Left colon (tissue), 2 donors: ENCODE results near the gene CTAGE8. TPM values are rescaled to one million over a fixed set of nuclear protein-coding genes. Genes with fewer than 3 reads are reported as not detected.
"Not testable (repeated sequence)": the region's sequence is repeated elsewhere in the genome, so short reads cannot be mapped to it uniquely, and the experiment has no call there.

Source experiments
- ATAC-seq: fragments of 200-7000 bp; cut with Tn5 transposase; one replicate; pipeline ENCODE4 v1.9.1; 2020; ENCODE audit warnings: mild to moderate bottlenecking, moderate library complexity
- DNase-seq, 2 donors: peaks; one replicate each; pipeline ENCODE4 v3.0.0-alpha.2; 2020
- intact Hi-C, 2 donors: fragments of 100-400 bp; cut with DNase I in 1 of 2; cut with micrococcal nuclease in 1 of 2; formaldehyde crosslinking; loops; one replicate each; pipeline versions ENCODE4 v1.11.2 to v1.14.0; 2022; cut with DNase I, micrococcal nuclease
- long read RNA-seq: library from polyadenylated mRNA; unstranded; transcript quantifications from one replicate; pipeline ENCODE4 v2.0.0, GENCODE V29; 2021
- total RNA-seq, 2 donors: library from RNA; stranded (reverse); fragmentation: NEBNext Ultra II Directional; extraction: Animal tissue kit (Norgen Biotek cat#: 25700); gene quantifications; one replicate each; pipeline ENCODE4 v1.2.1, GENCODE V29; 2021
- donor health status: DM: no; HTN: no; CAD: no.
- donor health status: DM: yes; HTN: yes; CAD: no.

Gene CTAGE8, protein sequence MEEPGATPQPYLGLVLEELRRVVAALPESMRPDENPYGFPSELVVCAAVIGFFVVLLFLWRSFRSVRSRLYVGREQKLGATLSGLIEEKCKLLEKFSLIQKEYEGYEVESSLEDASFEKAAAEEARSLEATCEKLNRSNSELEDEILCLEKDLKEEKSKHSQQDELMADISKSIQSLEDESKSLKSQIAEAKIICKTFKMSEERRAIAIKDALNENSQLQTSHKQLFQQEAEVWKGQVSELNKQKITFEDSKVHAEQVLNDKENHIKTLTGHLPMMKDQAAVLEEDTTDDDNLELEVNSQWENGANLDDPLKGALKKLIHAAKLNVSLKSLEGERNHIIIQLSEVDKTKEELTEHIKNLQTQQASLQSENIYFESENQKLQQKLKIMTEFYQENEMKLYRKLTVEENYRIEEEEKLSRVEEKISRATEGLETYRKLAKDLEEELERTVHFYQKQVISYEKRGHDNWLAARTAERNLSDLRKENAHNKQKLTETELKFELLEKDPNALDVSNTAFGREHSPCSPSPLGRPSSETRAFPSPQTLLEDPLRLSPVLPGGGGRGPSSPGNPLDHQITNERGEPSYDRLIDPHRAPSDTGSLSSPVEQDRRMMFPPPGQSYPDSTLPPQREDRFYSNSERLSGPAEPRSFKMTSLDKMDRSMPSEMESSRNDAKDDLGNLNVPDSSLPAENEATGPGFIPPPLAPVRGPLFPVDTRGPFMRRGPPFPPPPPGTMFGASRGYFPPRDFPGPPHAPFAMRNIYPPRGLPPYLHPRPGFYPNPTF
- 1 to 10 TPM; 4.0 to 5.9 TPM for total RNA-seq
- long read RNA-seq, partial matches to known transcripts: 0 of 2 reads
- long read RNA-seq, other reads (novel, unspliced or antisense): 0 of 2 reads

DNA sequence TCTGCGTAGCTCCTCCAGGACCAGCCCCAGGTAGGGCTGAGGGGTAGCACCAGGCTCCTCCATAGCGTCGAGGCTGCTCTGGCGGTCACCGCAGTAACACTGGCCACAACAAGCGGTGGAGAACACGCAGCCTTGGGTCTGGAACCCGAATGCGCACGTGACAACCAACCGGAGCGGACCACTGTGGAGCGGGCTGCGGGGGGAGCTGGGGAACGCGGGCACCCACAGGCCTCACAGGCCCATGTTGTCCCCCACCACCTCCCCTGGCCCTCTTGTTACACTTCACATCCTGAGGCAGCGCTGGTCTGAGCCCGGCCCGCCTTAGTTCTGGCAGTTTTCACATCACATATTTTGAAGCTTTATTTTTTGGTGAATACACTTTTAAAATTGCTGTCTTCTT lies at the start of gene CTAGE8:
TSS of gene CTAGE8 (minus strand) at position 101 of the 400 bp plus-strand sequence. CDS start at position 63, 38 bp downstream.
- intact Hi-C loops, DNase-seq, ATAC-seq: not testable (repeated sequence)

DNA sequence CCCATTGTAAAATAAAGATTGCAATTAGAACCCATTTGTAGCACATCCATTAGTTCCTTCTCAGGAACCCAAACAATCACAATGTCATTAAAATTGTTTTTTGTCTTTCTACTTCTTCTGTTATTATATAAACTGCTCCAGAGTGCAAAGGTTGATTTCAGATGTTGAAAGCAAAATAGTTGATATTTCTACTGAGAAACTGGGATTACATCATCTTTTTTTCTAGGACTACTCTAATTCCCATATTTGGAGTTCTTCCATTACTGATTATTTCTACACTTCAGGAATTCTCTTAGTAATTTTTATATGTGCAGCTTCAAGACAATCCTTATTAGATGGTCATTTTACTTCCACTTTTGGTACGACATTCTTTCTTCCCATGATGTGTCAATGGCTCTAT lies 48.4 kb upstream of the CTAGE8 start:
- intact Hi-C loops, ATAC-seq, DNase-seq: not testable (repeated sequence)

DNA sequence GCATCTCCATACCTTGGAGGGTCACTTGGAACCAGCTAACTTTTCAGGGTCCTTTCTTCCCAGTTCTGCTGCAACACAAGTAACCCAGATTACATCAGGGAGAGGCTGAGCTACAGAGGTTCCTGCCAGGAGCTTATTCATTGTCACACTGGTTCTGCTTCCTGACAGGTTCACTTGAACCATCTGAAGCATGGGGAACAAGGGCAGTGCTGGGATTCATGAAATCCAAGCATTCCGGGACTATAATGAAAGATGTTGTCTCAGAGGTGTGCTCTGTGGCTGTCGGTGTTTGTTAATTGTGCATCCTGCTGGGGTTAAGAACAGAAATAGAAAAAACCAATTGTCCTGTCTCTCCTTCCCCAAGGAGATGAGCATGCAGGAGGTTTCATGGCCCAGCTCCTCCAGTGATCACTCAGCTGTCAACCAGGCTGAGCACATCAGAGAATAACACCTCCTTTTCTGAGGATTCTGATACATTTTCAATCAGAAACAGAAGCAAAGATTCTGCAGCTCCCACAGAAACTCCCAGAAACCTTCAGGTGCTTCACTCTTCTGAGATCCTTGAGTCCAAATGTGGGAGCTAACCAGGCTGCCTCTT lies 42.9 kb upstream of the CTAGE8 start, which contains the start of gene OR2A1:
TSS of gene OR2A1 (plus strand) at position 548 of the 598 bp plus-strand sequence. CDS start 5,706 bp downstream, outside the sequence.
- DNase-seq, intact Hi-C loops, ATAC-seq: not testable (repeated sequence)

DNA sequence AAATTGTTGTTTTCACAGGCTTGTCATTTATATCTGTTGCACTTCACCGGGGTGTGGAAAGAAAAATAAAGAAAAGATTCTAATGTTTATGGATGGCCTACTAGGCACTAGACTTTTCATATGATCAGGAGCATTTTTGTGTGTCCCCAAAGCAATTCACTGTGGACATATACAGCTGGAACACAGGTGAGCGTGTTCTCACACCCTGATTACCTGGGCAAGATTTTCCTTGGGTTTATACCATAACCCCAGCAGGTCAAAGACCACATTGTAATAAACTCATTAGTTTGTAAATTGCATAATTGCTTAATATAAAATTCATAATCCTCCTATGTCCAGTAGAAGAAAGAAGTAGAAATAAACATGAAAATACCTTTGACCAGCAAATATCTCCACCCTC lies 42.1 kb upstream of the CTAGE8 start:
- ATAC-seq, DNase-seq, intact Hi-C loops: not testable (repeated sequence)

DNA sequence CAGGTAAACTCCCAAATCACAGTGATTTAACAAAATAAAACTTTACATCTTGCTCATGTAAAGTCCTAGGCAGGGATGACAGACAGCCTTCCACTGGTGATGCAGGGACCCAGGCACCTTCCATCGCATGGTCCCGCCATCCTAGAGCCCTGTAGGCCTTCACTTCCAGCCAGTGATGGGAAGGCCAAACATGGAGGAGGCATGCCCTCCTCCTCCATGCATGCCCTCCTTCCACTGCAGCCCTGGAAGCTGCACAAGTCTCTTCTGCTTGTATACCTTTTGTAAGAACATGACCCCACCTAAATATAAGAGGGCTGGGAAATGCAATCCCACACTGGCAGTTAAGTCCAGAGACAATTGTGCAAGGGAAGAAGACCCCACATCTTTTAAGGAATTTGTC lies 40.6 kb upstream of the CTAGE8 start:
- ATAC-seq, DNase-seq, intact Hi-C loops: not testable (repeated sequence)

DNA sequence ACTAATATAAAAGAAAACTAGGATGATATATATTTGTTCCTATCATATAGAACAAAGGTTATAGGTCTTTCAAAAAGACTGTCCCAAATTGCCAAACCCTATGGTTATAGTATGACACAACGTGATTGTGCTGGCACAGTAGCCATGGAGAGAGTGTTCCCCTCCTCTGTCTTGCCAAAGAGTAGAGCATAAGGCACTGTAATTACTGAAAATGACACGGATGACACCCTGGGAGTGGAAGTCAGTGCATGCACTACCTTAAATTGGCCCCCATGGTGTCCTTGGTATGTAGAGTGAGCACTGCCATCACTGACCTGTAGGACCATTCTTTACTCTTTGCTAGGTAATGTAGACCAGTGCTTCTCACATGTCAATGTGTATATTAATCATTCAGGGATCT lies 36.1 kb upstream of the CTAGE8 start:
- ATAC-seq, intact Hi-C loops, DNase-seq: not testable (repeated sequence)

DNA sequence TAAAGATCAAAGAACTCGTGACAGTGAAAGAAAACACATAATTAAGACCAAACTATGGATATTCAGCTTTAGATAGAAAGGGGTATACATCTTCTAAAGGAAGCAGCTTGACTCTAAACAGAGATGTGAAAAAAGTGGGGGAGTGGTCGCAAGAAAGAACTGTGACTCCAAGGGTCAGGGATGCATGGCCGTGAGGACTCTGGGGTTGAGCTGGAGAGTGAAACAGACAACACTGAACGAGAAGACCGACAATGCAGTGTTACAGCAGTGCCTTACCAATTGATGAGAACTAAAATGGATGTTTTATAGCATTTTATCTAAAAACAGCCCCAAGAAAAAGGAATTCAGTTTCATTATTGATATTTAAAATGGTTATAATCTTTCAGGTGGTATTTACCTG lies 34.5 kb upstream of the CTAGE8 start:
- ATAC-seq, intact Hi-C loops, DNase-seq: not testable (repeated sequence)

DNA sequence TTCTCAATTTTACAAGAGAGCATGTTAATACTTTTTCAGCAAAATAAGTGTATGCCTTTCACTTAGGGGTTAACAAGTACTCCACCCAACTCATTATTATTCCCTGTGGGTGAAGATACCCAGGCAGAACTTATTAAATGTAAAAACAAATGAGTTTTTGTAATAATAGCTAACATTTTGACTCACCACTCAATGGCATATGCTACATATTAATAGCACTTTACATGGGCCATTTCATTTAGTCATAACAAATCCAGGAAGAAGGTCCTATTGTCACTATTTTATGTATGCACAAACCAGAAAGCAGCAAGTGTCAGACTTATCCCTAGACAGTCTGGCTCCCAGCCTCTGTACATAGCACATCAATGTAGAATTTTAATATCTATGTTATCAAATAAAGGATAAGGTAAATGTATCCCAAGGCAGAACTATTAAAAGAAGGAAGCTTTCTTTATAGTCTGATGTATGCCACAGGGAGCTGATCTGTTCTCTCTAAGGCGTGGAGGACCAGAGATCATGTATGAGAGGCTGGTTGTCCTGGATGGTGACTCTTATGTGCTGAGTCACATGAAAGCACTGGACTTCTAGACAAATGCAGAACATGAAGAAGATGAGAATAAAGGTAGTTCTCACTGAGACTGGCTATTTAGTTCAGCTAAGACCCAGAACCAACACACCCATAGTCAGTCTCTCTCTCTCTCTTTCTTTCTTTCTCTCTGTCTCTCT lies 33.7 kb upstream of the CTAGE8 start:
- intact Hi-C loops, DNase-seq, ATAC-seq: not testable (repeated sequence)

DNA sequence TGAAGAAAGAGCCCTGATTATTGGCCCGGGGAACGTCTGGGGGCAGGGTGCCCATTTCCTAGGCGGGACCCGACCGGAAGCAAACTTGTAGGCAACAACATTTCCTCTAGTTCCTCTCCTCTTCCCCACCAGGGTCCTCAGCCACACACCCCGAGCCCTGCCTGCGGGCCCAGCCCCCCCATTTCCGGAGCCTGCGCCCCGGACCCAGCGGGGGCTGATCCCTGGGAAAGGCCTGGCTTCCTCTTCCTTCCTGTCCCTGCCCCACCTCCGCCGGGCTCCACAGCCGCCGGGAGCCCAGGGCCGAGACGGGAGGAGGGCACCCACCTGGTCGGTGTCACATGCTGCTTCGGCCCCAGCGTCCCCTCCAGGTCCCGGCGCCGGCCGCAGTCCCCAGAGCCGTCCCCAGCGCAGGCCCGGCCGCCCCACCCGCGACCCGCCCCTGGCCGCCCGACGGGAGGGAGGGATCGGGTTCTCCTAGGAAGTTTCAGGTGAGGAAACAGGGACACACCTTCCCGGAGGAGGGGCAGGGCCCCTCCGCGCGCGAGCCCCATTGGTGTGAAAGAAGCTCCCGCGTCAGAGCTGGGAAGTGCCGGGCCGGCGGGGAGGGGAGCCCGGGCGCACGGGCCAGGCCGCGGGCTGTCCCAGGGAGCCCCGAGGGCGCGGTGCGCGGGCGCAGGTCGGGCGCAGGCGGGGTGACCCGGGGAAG lies 24.9 kb upstream of the CTAGE8 start:
- peak; percentile 97 for ATAC-seq
- intact Hi-C loops, DNase-seq: not testable (repeated sequence)

DNA sequence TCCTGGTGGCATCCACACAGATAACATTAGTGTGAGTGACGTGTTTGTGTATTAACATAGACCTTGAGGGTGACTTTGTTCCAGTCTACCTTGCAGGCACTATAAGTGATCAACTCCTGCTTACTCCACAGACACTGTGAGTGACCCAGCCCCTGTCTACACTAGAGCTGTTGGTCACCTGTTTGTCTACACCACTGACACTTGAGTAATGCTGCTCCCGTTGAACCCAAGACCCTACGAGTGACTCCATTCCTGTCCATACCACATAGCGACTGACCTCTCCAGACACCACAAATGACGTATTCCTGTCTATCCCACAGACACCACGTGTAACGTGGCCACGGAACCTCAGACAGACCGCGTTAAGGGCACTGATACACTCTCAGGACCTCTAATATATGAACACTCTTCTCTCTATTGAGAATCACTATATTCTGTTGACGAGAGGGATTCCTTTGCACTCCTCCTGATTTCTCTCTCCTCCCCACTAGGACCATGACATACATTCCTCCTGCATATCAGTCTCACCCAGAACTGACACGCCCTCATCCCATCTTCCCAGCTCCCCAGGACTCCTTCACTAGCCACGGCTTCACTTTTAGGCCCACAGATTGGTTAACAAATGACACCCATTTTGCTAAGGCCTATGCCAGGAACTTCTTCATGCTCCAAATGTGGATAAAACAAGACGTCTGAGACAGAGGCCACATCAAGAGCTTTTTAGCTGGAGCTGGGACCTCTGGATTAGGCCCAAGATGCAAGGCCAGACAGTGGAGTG lies 23.5 kb upstream of the CTAGE8 start:
- ATAC-seq, DNase-seq, intact Hi-C loops: not testable (repeated sequence)

DNA sequence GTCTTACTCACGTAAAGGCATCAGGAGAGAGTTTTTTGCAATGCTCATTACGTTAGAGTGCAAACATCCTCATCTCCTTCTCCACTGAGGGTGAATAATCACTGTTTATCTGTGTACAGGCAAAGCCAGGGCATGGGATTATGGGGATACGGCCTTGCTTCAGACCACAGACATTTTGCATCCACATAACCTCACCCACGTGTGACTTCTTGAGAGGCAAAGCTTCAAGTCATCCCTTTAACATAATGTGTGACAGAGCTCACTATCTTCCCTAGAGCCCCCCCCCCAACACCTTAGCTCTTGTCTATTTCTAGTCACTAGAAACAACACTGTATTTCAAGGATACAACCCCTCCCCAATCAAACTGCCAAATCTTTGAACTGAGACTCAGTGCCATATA lies 22.5 kb upstream of the CTAGE8 start:
- ATAC-seq, intact Hi-C loops, DNase-seq: not testable (repeated sequence)

DNA sequence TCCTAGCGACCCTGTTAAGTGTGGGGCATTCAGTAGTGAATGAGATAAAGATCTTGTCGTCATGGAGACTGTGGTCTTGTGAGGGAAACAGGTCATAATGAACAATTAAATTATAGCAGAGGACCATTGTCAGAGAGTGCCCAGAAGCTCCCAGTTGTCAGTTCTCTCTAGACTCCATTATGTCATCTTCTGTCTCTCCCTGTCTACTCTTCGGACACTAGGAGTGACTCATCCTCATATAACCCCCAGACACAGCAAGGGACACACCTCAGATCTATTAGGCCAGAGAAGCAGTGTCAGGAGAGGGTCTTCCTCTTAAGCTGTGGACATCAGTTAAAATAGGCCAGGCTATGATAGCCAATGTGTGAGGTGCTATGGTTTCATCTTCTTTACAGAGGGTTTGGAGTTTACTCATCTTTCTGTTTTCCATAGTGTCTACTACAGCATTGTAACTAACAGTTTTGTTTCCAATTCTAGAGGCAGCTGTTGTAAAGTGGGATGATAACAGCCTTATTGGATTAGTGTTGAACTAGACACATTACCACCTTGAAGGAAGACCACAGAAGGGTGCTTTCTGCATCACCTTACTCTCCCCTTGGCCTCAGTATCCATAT lies 18.2 kb upstream of the CTAGE8 start:
- peak; percentile 37 for ATAC-seq
- intact Hi-C loops, DNase-seq: not testable (repeated sequence)

DNA sequence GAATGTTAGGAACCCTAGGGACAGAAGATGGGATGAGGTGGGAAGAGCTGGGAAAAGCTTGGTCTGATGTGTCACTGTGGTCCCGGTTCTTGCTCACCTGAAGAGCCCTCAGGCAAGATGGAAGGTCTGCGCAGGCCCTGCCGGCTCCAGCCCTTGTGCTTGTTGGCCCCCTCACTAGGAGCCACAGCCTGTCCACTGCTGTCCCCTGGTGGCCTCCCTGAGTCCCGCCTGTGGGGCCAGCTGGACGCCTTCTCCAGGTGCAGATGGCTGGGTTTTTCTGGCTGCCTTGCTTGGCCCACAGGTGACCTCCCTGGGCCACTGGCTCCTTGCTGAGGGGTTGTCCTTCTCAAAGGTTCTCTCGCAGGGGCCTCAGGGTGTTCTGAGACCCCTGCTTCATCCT lies 14.6 kb upstream of the CTAGE8 start:
- DNase-seq, intact Hi-C loops, ATAC-seq: not testable (repeated sequence)

DNA sequence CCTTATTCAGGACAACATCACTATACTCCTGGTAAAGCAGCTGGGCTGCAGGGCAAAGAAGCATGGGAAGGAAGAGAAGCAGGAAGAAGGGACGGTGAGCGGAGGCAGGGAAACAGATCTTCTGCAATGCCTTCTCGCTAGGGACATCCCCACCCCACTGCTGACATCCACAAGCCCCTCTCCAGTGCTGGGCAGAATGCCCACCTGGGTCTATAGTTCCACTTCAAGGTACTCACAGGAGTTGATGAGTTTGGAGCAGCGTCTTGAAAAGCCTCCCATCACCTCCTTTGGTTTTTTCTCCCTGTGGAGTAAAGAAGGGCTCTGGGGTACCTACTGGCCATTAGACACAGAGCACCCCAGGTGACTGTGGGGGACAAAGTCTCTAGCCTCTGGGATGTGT lies 13.4 kb upstream of the CTAGE8 start:
- DNase-seq, ATAC-seq, intact Hi-C loops: not testable (repeated sequence)

DNA sequence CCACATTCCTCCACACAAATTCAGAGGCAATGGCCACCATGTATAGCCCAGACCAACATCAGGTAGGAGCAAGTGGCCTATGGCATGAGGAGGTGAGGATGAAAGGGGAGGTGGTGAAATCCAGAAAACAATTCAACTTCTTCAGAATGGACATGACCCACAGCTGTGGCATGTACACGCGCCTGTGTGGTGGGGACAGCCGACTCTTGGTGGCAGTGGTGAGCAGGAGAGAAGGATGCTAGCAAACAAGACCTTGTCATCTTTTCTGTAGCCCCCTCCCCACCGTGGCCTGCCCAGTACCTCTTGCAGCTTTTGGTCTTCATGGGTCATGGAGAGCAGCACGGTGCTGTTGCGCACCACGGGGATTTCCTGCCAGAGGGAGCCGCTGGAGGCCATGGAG lies 12.9 kb upstream of the CTAGE8 start:
- intact Hi-C loops, DNase-seq, ATAC-seq: not testable (repeated sequence)

DNA sequence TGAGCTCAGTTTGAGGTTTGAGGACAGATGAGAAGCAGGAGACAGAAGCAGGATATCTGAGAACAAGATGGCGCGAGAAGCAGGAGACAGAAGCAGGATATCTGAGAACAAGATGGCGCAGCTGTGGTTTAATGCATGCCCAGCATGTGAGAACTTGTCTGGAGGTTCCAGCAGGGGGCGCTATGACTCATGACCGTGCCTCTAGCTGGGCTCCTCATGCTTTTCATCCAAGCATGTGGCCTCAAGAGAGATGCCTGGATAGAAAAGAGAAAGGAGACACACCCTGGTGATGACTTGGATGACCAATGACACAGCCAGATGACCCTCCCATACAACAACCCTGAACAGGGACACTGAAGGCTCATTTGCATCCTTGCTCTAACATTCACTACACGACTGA lies 10.9 kb upstream of the CTAGE8 start:
- intact Hi-C loops, DNase-seq: not testable (repeated sequence)
- peak; percentile 56 for ATAC-seq
